ENCODE data around the gene C16orf90.

The C16orf90 gene

DNA sequence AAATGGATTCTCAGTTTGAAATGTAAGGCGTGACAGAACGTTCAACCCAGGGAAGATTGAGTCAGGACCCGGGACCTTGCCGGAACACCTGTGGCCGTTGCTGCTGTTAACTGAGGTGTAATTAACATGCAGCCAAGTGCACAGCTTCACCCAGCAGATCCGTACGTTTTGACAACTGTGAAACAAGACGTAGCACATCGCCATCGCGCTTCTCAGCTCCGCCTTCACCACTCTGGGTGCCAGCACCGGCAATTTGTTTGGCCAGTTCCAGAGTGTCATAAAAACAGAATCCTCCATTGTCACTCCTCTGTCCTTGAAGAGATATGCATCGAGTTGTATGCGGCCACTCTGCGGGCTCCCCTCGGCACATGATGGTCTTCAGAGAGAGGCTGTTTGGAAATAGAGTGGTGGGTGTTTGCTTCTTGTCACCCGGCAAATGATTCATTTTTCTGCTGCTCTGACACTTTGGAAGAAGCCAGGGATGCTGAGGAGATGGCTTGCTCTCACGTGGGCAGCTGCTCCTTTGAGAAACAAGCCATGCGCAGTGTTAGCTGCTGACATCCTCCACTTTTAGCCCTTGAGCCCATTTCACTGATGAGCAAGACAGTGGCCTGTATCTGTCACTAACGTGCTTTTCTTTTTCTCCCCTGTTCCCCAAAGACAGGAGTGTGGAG lies 29.2 kb downstream of the C16orf90 start:
- DNase-seq (ENCODE audit: low spot score) = no peak

DNA sequence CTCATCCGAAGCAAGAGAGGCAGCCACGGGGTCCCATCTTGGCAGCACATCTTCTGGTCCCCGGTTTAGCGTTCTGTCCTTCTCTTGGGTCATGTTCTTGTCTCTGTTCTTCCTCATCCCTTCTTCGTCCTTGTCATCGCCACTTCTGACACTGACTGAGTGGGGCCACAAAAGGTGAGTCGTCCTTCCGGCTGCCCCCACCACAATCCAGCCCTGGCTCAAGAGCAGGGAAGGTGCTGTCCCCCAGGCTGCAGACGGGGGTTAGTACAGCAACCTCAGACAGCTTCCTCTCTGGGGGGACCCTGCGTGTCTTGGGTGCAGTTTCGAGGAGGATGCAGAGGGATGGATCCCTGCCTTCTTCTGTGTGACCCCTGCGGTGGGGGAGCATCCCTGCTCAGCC lies 30.0 kb downstream of the C16orf90 start:
- DNase-seq (ENCODE audit: low spot score) = no peak

DNA sequence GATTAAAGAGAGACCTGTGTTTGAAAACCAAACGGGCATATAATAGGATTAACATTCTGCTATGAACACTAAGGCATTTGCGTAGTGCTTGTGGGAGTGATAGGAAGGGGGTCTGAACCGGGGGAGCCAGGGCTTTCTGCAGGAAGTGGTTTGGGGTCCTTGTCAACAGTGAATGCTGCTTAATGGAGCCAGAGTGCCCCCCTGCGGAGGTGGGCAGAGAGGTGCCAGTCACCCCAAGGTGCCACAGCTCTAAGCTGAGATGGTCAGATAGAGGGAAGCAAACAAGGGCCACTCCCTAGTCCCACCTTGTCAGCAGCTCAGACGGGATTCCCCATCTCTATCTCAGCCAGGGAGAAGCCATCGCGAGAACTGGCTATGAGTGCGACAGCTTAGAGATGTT lies 34.1 kb downstream of the C16orf90 start:
- DNase-seq (ENCODE audit: low spot score) = no peak

DNA sequence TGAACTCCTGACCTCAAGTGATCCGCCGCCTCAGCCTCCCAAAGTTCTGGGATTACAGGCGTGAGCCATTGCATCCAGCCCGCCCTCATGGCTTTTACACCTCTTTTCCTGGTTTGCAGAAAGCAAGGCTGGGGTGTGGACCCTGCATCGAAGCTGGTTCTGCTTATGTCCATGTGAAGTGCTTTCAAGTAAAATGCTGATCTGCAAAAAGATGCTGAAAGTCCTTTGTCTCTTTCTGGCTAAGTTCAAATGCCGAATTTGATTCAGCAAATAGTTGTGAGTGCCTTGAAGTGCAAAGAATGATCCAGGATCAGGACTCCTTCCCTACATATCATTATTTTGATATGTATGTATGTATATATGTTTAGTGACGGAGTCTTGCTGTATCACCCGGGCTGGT lies 34.7 kb downstream of the C16orf90 start:
- DNase-seq (ENCODE audit: low spot score) = no peak

DNA sequence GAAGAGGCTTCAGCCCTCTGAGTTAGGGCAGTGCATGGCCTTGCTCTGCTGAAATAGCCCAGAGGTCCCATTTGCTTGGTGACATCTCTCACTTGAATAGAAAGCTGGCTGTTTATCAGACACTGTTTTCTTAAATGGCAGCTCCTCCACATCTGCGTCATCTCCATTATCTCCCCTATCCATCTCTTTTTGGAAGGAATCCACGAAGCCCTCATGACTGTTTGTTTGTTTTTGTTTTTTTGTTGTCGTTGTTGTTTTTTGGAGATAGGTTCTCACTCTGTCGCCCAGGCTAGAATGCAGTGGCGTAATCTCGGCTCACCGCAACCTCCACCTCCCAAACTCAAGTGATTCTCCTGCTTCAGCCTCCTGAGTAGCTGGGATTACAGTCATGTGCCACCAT lies 35.2 kb downstream of the C16orf90 start:
- DNase-seq (ENCODE audit: low spot score) = no peak

DNA sequence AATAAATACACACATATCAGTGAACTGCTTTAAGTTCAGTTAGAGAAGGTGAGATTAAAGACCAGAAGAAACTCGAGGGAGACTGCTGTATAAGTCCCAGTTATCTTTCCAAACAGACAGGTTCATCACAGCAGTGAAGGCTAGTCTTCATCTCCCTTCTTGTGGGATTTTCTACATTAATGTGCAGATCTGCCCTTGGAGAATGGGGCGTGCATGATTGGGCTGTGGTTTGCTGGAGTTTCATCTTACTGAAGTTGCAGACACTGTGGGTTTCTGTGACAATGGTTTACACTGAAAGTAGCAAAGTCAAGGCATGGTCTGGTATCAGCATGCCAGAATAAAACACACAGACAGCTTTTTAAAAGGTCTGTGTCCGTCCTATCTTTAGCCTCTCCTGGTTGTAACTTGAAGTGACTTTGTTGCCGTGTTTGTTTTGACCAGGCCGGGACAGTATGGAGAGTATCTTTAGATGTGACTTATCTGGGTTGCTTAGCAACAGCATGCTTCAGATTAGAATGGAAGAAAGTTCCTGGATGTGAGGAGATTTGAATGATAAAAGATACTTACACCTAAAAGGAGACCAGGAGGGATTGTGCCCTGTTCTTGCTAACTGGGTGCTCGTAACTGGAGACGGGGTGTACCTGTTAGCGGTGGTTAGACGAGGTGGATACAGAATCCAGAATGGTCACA lies 35.7 kb downstream of the C16orf90 start:
- no peak for DNase-seq (ENCODE audit: low spot score)

DNA sequence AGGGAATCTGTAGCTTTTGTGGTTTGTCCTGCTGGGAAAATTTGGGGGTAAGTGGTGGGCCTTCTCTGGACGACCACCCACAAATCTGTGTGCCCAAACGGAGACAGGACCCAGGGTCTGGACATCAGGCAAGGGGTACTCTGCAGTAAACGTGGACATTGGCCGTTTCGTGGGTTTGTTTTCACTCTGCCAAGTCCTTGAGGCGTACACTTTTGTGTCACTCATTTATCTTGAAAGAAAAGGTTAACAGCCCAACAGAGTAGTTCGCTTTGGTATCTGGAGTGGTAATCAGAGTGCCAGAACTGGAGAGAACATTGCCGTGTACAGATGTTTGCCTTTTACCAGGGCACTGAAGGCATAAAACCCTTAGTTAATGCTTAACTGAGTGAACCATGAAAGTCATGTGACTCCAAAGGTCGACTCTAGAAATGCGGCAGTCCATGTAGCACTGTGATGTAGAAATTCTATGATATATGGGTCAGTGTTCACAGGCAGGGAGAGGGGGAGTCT lies 36.4 kb downstream of the C16orf90 start:
- DNase-seq (ENCODE audit: low spot score) = no peak

DNA sequence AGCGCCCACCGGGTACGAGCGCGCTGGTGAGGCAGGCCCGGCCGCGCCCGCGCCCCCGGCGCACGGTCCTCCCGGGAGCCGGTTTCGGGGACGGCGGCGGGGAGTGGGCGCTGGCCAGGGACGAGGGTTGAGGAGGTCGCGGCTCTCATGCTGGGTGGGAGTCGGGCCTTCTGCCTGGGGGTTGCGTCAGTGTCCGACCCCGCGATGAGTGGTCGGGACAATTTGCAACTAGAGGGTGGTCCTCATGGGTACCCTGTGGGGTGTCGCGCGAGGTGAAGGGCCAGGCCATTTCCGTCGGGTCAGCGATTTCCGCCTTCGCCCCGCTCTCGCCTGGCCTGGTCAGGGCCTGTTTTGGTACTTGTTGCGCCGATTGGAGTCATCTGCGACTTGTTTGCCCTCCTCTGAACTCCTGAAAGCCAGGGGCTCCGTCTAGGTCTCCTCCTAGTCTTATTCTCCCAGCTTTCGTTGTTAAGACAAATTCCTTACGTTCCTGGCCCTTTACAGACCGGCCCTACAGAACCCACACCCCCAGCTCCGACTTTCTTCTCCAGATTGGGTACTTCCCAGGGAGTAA lies 36.9 kb downstream of the C16orf90 start:
- DNase-seq (ENCODE audit: low spot score) = no peak

DNA sequence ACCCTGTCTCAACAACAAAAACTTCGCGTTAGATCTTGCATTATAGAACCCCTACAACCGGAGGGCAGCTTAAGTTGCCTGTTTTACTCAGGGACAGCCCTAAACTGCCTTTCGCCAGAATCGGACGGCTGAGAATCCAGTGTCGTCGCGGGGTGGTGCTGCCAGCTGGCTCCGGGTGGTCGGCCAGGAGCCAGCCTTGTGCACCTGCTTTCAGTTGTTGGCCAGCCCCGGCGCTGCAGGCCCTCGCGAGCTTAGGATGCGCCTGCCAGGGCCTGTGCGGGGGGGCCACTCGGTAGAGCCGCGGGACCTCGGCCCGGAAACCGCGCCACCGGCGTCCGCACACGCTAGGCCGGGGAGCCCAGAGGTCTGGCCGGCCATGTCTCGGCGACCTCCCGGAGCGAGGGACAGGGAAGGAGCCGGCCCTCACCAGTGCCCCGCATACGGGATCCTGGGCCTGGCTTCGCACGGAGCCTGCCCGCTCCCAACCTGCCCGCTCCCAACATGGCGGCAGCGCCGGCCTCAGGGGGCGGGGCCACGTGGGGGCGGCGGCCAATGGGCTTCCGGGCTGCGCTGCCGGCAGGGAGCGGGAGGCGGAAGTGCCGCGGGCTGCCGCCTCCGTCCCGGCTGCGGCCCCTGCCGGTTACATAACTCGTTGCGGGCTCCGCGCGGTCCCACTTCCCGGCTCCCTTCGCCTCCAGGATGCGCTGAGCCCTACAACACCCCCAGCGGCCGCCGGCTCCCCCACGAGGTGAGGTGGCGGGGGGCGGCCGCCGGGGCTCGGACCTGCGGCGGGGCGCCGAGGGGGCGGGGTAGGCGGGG lies 37.6 kb downstream of the C16orf90 start:
- DNase-seq (ENCODE audit: low spot score) = peak; percentile 94

DNA sequence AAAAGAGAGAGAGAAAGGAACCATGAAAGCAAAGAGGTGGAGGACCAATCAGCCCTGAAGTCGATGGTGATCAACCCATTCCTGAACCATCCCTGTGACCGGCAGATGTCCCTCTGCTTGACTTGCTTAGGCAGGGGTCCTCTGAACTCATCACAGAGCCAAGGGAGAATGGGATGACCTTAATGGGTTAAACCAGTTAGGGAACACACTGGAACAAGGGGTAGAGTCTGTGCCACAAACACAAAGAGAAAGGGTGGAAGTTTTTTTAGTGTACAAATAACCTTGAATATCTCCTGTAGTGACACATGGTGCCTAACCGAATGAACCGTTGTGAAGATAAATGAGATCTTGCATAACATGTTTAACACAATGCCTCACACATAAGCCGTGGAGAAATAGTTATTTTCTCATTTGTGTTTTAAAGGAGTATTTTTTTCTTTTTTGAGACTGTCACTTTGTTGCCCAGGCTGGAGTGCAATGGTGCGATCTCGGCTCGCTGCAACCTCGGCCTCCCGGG lies 40.6 kb downstream of the C16orf90 start:
- no peak for DNase-seq (ENCODE audit: low spot score)

DNA sequence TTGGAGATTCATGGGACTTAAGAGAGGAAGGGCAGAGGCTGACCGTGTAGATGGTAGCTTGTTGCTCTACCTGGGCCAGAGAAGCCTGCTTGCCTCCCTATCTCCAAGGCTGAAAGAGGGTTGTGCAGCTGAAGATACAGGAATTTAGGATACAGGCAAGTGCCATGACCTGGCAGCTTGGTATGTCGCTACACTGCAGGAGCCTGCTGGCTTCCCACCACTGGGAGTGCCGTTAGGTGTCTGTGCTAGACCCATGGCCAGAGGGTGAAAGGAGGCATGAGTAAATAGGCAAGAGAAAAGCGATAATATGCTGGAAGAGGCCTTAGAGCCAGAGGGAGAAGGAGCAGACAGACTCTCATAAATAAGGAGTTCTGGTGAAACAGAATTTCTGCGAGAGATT lies 41.2 kb downstream of the C16orf90 start:
- DNase-seq (ENCODE audit: low spot score) = no peak

DNA sequence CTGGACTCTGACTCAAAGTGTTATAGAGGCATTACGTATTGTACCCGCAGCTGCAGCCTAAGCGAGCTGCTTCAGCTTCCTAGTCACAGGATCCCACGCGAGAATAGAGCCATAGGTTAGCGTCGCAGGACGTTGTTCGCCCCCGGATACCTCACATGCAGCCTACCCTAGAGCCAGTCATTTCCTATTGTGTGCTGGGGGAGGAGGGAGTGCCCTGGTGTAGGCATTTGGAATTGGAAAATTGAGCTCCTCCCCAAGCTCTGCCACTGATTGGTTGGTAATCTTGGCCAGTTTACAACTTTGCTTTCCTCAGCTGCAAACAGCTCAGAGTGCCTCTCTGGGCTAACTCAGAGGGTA lies 51.3 kb downstream of the C16orf90 start:
- DNase-seq (ENCODE audit: low spot score) = no peak
